HepG2 (cell line): ENCODE measurements around the gene SNAI3.

Experiments used
- MAFG ChIP-seq: sonication (generic); formaldehyde crosslinking; IDR thresholded peaks from 2 replicates; pipeline ENCODE4 v1.5.1; 2020; ENCODE audit warnings: mild to moderate bottlenecking, missing genetic modification reagents
- ZFX ChIP-seq: sonication (generic); formaldehyde crosslinking; IDR thresholded peaks from 2 replicates; pipeline ENCODE4 v1.4.0; 2020; ENCODE audit warnings: mild to moderate bottlenecking, low read depth, missing genetic modification reagents, moderate library complexity

GRCh38 chr16:88722784-88723506 is 36.6 kb upstream of the SNAI3 start:
- TF ChIP-seq ZFX (CRISPR knock-in tag) (no peak), MAFG (CRISPR knock-in tag) (no peak)
